ENCODE data around the gene NUDT3. TPM values are rescaled to one million over a fixed set of nuclear protein-coding genes. Genes with fewer than 3 reads are reported as not detected.
A peak's percentile ranks its signal among the peaks of the same experiment; 100 is the strongest.

NUDT3 gene
- total and polyA plus RNA-seq, 9 of the 15 experiments (the other 6 are each of a cell fraction or from before 2014, with no cell fraction given) = 5.4 to 81.2 (median 56.4) TPM

DNA sequence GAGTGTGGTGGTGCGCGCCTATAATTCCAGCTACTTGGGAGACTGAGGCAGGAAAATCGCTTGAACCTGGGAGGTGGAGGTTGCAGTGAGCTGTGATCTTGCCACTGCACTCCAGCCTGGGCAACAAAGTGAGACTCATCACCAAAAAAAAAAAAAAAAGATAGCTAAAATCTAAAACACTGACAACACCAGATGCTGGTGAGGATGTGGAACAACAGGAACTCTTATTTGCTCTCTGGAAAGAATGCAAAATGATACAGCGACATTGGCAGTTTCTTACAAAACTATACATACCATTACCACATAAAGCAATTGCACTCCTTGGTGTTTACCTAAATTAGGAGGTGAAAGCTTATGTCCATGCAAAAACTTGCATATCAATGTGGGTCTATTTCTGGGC is 80.2 kb downstream of the NUDT3 start:
- DNase-seq (ENCODE audit: extremely low read depth in 1 of 4, low spot score in 3 of 4) (no peak), FAIRE-seq (no peak), ATAC-seq (no peak)
- Histone ChIP-seq H3K79me2 (ENCODE audit: control insufficient read depth, insufficient read depth, low read length) (peaks cover 89% of the 10 kb centered on the region), H3K4me2 (ENCODE audit: insufficient read depth, low read length) (no peak overlapping the region), H2AFZ (ENCODE audit: low read depth, low read length) (no peak overlapping the region), H3K36me3 (ENCODE audit: control insufficient read depth, insufficient read depth, low read length) (peaks cover 16% of the 10 kb centered on the region), H3K27me3 (ENCODE audit: control insufficient read depth in 2 of 2, insufficient read depth in 2 of 2, low read length in 2 of 2) (no peaks in the 10 kb centered on the region), H3K9me1 (ENCODE audit: control insufficient read depth, insufficient read depth, low read length) (no peaks in the 10 kb centered on the region), H3K4me3 (no peak overlapping the region), H3K9me3 (replicated peaks; ENCODE audit: control insufficient read depth, insufficient read depth, low read depth, low read length) (no peaks in the 10 kb centered on the region), H3K9ac (ENCODE audit: insufficient read depth in 1 of 2, low read depth in 2 of 2, low read length in 2 of 2) (no peak overlapping the region), H3K27ac (ENCODE audit: extremely low read depth, low read depth, low read length) (no peak overlapping the region), H3K4me1 (replicated peaks in 1 of 2; ENCODE audit: control insufficient read depth in 2 of 2, insufficient read depth in 2 of 2, low read length in 2 of 2) (peaks cover 23 to 28% of the 10 kb centered on the region in 2 experiments), H4K20me1 (replicated peaks; ENCODE audit: control insufficient read depth, insufficient read depth, low read length) (no peaks in the 10 kb centered on the region)
- intact Hi-C loops (cut with micrococcal nuclease) = no loop called here
- BruUV-seq (replicated peaks) = no TSS peak
- ChIA-PET POLR2A (no interaction called here), CTCF (ENCODE audit: low intra/inter-chr PET ratio) (no interaction called here)
- TF ChIP-seq ZNF316 (IDR thresholded peaks at IDR 0.05) (0 out of 2 replicates have a peak, but pooled peaks have one; percentile 13), RBM25 (IDR thresholded peaks at IDR 0.05; ENCODE audit: low read depth, low read length, severe bottlenecking) (peak; percentile 76), NFE2 (IDR thresholded peaks at IDR 0.05; ENCODE audit: low read depth) (0 out of 2 replicates have a peak, but pooled peaks have one; percentile 2), ZNF384 (IDR thresholded peaks at IDR 0.05; ENCODE audit: low read depth, low read length) (peak; percentile 27; the same call in 1 of the 2 replicates), L3MBTL2 (IDR thresholded peaks at IDR 0.05) (no peak), FOXK2 (conservative IDR thresholded peaks at IDR 0.05 in 1 of 2, IDR thresholded peaks at IDR 0.05 in 1 of 2; ENCODE audit: low read depth in 2 of 2) (0 out of 4 replicates have a peak, but pooled peaks of 1 of the 2 experiments have one; percentile 13), SMARCA5 (IDR thresholded peaks at IDR 0.05) (peak; percentile 57; the same call in 1 of the 2 replicates)
- TF ChIP-seq, protein P1, sequence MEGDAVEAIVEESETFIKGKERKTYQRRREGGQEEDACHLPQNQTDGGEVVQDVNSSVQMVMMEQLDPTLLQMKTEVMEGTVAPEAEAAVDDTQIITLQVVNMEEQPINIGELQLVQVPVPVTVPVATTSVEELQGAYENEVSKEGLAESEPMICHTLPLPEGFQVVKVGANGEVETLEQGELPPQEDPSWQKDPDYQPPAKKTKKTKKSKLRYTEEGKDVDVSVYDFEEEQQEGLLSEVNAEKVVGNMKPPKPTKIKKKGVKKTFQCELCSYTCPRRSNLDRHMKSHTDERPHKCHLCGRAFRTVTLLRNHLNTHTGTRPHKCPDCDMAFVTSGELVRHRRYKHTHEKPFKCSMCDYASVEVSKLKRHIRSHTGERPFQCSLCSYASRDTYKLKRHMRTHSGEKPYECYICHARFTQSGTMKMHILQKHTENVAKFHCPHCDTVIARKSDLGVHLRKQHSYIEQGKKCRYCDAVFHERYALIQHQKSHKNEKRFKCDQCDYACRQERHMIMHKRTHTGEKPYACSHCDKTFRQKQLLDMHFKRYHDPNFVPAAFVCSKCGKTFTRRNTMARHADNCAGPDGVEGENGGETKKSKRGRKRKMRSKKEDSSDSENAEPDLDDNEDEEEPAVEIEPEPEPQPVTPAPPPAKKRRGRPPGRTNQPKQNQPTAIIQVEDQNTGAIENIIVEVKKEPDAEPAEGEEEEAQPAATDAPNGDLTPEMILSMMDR (IDR thresholded peaks at IDR 0.05 in 2 of 3, conservative IDR thresholded peaks at IDR 0.05 in 1 of 3; ENCODE audit: insufficient read depth in 2 of 3, low read depth in 1 of 3, low read length in 3 of 3) = no peak
- WGBS (ENCODE audit: insufficient coverage, low coverage, missing lambda C conversion rate) = 60% methylated on average over 4 of the region's 4 CpGs
- in situ Hi-C loops (cut with MboI) = no loop called here
